GM18505 (cell line): ENCODE results near the gene MKLN1.
"Not testable (repeated sequence)": the region's sequence is repeated elsewhere in the genome, so short reads cannot be mapped to it uniquely, and the experiment has no call there.

Experiments used
- ATAC-seq: cut with Tn5 transposase; IDR thresholded peaks from one replicate; pipeline ENCODE4 v1.9.1; 2021; ENCODE audit not compliant: unreplicated experiment
- POLR2A ChIP-seq: IDR thresholded peaks from 4 replicates; pipeline ENCODE4 v1.6.1; 2011; ENCODE audit warnings: borderline replicate concordance; ENCODE audit not compliant: insufficient read depth, insufficient read length; ENCODE audit errors: extremely low read depth

Gene MKLN1

GRCh38 chr7:131300572-131301466 is 26.9 kb upstream of the MKLN1 start:
- no peak for TF ChIP-seq POLR2A
- no peak for ATAC-seq

- TF ChIP-seq POLR2A = no peak
- no peak for ATAC-seq
These were observed 25.2 kb upstream of the MKLN1 start for GRCh38 chr7:131302446-131302845.

GRCh38 chr7:131302876-131303707 is 24.6 kb upstream of the MKLN1 start:
- no peak for ATAC-seq
- TF ChIP-seq POLR2A = no peak

GRCh38 chr7:131305152-131305551 is 22.5 kb upstream of the MKLN1 start:
- TF ChIP-seq POLR2A = no peak
- no peak for ATAC-seq

GRCh38 chr7:131306041-131306440 is 21.6 kb upstream of the MKLN1 start:
- ATAC-seq = not testable (repeated sequence)

GRCh38 chr7:131306777-131307176 is 20.9 kb upstream of the MKLN1 start:
- ATAC-seq = no peak

GRCh38 chr7:131307627-131308026 is 20.0 kb upstream of the MKLN1 start:
- TF ChIP-seq POLR2A = no peak
- no peak for ATAC-seq

More at GRCh38 chr7:131306777-131307176, 20.9 kb upstream of the MKLN1 start:
- TF ChIP-seq POLR2A = no peak

- no peak for ATAC-seq
- no peak for TF ChIP-seq POLR2A
These were observed 14.8 kb upstream of the MKLN1 start for GRCh38 chr7:131312838-131313237.

GRCh38 chr7:131320603-131321002 is 7.1 kb upstream of the MKLN1 start:
- no peak for ATAC-seq
- TF ChIP-seq POLR2A = no peak

- no peak for TF ChIP-seq POLR2A
- ATAC-seq = no peak
These were observed 6.0 kb upstream of the MKLN1 start for GRCh38 chr7:131321656-131322055.

GRCh38 chr7:131322061-131322460 is 5.6 kb upstream of the MKLN1 start:
- no peak for ATAC-seq
- no peak for TF ChIP-seq POLR2A

GRCh38 chr7:131322861-131323260 is 4.8 kb upstream of the MKLN1 start:
- no peak for TF ChIP-seq POLR2A
- no peak for ATAC-seq

- ATAC-seq = no peak
- no peak for TF ChIP-seq POLR2A
These were observed 2.4 kb upstream of the MKLN1 start for GRCh38 chr7:131325179-131325840.
